Thoracic aorta (tissue), 2 donors: ENCODE results near the gene ESF1. TPM values are rescaled to one million over a fixed set of nuclear protein-coding genes. Genes with fewer than 3 reads are reported as not detected.

Experiments
- ATAC-seq: fragments of 150-250 bp; one replicate; pipeline ENCODE4 v1.8.0; 2017; ENCODE audit warnings: low read depth; ENCODE audit not compliant: insufficient number of reproducible peaks, low FRiP score
- DNase-seq: peaks from one replicate; pipeline ENCODE4 v3.0.0-alpha.2; 2020; ENCODE audit warnings: low spot score
- H3K27ac ChIP-seq, 2 donors: fragments of 200-600 bp; sonication (generic); 1 replicate in 1 of 2; 2 replicates in 1 of 2; pipeline ENCODE4 v1.5.1; 2016; ENCODE audit warnings: mild to moderate bottlenecking in 2 of 2, moderate library complexity in 2 of 2
- H3K27me3 ChIP-seq: fragments of 200-600 bp; sonication (generic); replicated peaks from 2 replicates; pipeline ENCODE4 v1.6.0; 2016; ENCODE audit warnings: mild to moderate bottlenecking; ENCODE audit not compliant: insufficient read depth
- H3K36me3 ChIP-seq: fragments of 200-600 bp; sonication (generic); one replicate; pipeline ENCODE4 v1.5.1; 2016
- H3K4me1 ChIP-seq, 2 donors: fragments of 200-600 bp; sonication (generic); 1 replicate in 1 of 2; 2 replicates in 1 of 2; pipeline versions ENCODE4 v1.5.1 to v1.6.0; 2016; ENCODE audit warnings: low read depth in 2 of 2, mild to moderate bottlenecking in 1 of 2; ENCODE audit not compliant: control insufficient read depth in 1 of 2
- H3K4me3 ChIP-seq: fragments of 200-600 bp; sonication (generic); 2 replicates; pipeline ENCODE4 v1.5.1; 2016; ENCODE audit warnings: mild to moderate bottlenecking
- H3K9me3 ChIP-seq: fragments of 200-600 bp; sonication (generic); 2 replicates; pipeline ENCODE4 v1.5.1; 2016
- total RNA-seq, 2 donors: library from RNA; depleted of rRNA; stranded (reverse); fragments of >200 nt; gene quantifications; one replicate each; pipeline versions ENCODE4 v1.1.0 to v1.2.3, GENCODE V29; 2016
- TF ChIP-seq, protein P1 (sequence below): fragments of 200-600 bp; sonication (generic); IDR thresholded peaks from one replicate; pipeline ENCODE4 v1.5.1; 2019; ENCODE audit warnings: antibody characterized with exemption

The ESF1 gene
- total RNA-seq, 2 donors from 2014 or later = 9.2 to 22.8 TPM

DNA sequence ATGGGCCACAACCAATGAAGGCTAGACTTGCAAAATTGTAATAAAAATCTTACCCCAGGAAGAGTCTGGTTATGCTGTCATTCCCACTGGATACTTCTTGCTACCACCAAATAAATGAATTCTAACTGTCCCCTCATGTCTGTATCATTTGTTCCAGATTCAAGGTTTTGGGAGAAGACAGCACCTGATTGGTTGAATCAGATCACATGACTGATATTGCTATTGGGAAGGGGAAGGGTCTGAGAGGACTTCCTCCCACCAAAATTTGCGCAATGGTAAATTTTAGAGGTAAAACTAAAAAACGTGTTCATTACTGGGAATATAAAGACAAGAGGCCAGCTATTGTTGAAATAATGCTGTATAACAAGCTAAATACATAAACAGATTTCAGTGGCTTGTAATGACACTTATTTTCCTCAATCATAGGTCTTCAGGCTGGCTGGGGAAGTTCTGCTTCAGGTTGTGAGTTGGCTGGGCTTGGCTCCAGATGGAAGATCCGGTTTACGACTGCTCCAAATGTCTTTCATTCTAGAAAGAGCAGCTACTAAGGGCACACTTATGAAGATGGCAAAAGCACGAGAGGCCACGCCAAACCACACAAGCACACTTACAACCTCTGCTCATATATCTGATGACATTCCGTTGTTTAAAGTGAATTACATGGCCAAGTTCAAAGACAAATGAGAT lies 118.9 kb downstream of the ESF1 start:
- no peaks in the 10 kb centered on the region for H3K27me3 ChIP-seq
- no peak overlapping the region for H3K4me3 ChIP-seq
- no peak for ATAC-seq
- TF ChIP-seq, protein P1, sequence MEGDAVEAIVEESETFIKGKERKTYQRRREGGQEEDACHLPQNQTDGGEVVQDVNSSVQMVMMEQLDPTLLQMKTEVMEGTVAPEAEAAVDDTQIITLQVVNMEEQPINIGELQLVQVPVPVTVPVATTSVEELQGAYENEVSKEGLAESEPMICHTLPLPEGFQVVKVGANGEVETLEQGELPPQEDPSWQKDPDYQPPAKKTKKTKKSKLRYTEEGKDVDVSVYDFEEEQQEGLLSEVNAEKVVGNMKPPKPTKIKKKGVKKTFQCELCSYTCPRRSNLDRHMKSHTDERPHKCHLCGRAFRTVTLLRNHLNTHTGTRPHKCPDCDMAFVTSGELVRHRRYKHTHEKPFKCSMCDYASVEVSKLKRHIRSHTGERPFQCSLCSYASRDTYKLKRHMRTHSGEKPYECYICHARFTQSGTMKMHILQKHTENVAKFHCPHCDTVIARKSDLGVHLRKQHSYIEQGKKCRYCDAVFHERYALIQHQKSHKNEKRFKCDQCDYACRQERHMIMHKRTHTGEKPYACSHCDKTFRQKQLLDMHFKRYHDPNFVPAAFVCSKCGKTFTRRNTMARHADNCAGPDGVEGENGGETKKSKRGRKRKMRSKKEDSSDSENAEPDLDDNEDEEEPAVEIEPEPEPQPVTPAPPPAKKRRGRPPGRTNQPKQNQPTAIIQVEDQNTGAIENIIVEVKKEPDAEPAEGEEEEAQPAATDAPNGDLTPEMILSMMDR = no peak
- no peaks in the 10 kb centered on the region for H3K36me3 ChIP-seq
- peaks cover 6 to 27% of the 10 kb centered on the region in 2 donors for H3K4me1 ChIP-seq
- DNase-seq = no peak
- no peaks in the 10 kb centered on the region for H3K9me3 ChIP-seq
- H3K27ac ChIP-seq = no peak overlapping the region

Other genes starting within 250 kb of the ESF1 start
- gene TASP1, start 146.0 kb downstream of the ESF1 start, total RNA-seq = 10 to 100 TPM; 16.5 to 51.8 TPM
- 1 to 10 TPM; 5.3 to 8.1 TPM for gene NDUFAF5, start 109 bp upstream of the ESF1 start, total RNA-seq
- not detected for gene SEL1L2, start 205.7 kb upstream of the ESF1 start, total RNA-seq
- gene MACROD2, start 210.6 kb upstream of the ESF1 start, total RNA-seq = 1 to 10 TPM in 1 of 2 donors, under 1 TPM in 1; 0.95 to 4.2 TPM